GM19324 (cell line): ENCODE results near the gene RBP7.

ENCODE experiments used
- ATAC-seq: cut with Tn5 transposase; IDR thresholded peaks from one replicate; pipeline ENCODE4 v1.9.1; 2021; ENCODE audit warnings: mild to moderate bottlenecking, moderate library complexity; ENCODE audit not compliant: unreplicated experiment, low FRiP score

RBP7 gene

DNA sequence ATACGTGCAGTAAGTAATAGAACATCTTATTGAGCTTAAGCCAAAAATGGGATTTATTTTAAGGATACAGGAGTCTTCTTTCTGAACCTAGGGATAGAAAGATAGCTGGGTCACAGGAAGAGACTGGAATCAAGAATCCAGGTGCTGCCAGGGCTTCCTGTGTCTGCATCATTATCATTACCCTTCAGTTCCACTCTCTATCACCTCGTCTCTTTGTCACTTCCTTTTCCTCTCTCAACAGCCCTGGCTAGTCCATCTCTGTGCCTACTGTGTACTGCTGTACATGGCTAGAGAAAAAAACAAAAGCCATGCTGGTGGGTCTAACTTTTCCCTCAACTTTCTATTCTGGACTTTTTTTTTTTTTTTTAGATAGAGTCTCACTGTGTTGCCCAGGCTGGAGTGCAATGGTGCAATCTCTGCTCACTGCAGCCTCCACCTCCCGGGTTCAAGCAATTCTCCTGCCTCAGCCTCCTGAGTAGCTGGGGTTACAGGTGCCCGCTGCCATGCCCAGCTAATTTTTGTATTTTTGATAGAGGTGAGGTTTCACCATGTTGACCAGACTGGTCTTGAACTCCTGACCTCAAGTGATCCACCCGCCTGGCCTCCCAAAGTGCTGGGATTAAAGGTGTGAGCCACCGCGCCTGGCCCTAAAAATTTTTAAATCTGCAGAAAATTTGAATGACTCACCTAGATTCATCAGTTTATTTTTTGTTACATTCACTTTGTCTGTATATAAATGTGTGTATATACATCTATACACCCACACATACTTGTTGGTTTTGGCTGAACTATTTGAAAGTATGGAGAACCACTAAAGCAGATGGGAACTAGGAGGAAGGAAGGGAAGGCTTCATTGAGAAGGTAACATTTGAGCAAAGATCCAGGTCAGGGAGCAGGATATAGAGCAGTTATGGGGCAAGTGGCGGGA lies 67.7 kb downstream of the RBP7 start:
- no peak for ATAC-seq

DNA sequence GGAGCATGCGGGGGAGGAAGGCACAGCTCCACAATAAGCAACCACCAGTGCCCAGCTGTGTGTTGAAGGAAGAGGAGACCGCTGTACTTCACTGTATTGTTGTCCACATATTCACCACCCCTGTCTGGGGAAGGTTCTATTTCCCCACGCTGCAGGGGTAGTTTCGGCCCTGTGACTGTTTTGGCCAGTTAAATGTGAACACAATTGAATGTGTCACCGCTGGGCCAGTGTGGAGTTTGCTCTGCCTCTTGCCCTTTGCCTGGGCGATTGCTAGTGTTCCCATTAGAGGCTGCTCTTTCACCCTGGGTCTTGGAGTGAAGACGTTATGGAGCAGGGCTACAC lies 68.3 kb downstream of the RBP7 start:
- ATAC-seq, result no peak
